Stimulated activated CD8-positive, alpha-beta memory T cell treated with anti-CD3 and anti-CD28 coated beads, Interleukin-7, amount 100 ng/mL, for 1 hour (primary cell): ENCODE measurements around the gene DUOXA1.
"Not testable (repeated sequence)": the region's sequence is repeated elsewhere in the genome, so short reads cannot be mapped to it uniquely, and the experiment has no call there.

Experiments used
- DNase-seq, 2 donors: peaks; one replicate each; pipeline ENCODE4 v3.0.0-alpha.2; 2020; ENCODE audit warnings: low read depth in 2 of 2

The DUOXA1 gene

DNA sequence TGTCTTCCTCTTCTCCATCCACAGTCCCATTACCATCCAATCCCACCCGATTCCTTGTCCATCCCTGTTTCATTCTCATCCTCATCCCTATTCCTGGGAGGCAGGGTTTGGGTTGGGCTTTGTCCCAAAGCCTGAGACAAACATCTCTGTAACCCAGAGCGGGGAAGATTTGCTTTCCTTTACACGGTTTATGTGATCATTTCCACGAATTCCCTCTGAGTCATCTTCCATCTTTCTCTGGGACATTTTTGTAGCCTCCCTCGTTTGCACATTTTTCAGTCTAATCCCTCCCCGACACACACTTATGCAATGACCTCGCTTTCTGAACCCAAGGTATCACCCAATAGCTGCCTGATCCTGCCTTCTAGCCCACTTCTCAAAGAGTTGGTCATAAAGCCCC, 38.5 kb downstream of the DUOXA1 start:
- DNase-seq = no peak

- DNase-seq = no peak
Observed at GRCh38 chr15:45089712-45090373, 39.8 kb downstream of the DUOXA1 start.

GRCh38 chr15:45088801-45089711, 40.6 kb downstream of the DUOXA1 start:
- no peak for DNase-seq

- DNase-seq = no peak
Observed at GRCh38 chr15:45087513-45087912, 42.2 kb downstream of the DUOXA1 start.

DNA sequence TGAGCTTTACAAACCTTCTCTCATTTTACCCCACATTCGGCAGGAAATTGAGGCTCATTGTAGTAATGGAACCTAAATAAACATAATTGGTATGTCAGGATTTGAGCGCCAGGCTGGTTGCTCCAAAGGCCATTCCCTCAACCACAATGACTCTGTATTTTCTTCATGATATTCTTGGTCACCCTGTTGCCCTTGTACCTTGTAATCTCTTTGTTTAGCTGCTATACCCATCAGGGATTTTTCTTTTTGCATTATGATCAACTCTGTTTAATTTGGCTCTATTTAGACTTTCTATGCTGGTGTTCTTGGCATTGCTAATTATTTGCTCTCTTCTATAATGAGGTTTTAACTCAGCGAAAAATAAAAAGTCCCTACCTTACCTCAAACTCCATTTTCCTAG, 45.5 kb downstream of the DUOXA1 start:
- DNase-seq = no peak

GRCh38 chr15:45083223-45083622, 46.5 kb downstream of the DUOXA1 start:
- no peak for DNase-seq

GRCh38 chr15:45082412-45082811, 47.3 kb downstream of the DUOXA1 start:
- DNase-seq = not testable (repeated sequence)

DNA sequence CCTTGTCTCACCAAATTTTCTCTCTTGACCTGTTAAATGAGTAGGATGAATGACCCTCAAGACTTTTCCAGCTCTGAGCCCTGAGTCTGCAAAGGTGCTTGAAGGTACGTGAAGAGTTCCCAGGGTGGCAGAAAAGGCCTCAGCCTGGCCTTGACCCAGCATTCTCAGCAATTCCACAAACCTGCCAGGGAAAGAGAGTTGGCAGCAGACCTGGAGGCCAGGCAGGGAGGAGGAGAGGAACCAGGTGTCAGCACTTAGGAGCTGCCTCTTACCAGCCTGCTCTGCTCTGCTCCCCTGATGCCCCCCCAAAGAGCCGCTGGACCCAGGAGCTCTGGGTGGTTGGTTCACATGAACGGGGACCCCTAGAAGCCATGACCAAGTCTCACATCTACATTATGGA, 49.1 kb downstream of the DUOXA1 start:
- not testable (repeated sequence) for DNase-seq

- not testable (repeated sequence) for DNase-seq
Observed at GRCh38 chr15:45079628-45080246, 49.9 kb downstream of the DUOXA1 start.

GRCh38 chr15:45079201-45079600, 50.5 kb downstream of the DUOXA1 start:
- DNase-seq = not testable (repeated sequence)

DNA sequence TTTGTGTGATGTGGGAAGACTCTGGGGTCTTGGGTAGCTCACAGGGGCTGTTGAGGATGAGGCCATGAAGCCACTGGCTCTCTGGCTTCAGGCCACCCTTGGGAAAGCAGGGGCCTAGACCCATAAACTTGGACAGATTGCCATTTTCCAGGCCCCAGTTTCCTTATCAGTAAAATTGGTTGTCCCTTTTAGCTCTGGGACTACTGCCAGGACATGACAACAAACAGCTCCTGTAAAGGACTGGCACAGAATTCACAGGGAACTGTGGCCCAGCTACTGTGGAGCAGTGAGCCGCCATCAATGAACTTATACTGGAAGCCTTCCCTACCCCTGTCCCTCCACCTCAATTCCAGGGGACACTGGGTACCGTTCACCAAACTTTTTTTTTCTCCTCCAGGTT, 52.3 kb downstream of the DUOXA1 start:
- not testable (repeated sequence) for DNase-seq

DNA sequence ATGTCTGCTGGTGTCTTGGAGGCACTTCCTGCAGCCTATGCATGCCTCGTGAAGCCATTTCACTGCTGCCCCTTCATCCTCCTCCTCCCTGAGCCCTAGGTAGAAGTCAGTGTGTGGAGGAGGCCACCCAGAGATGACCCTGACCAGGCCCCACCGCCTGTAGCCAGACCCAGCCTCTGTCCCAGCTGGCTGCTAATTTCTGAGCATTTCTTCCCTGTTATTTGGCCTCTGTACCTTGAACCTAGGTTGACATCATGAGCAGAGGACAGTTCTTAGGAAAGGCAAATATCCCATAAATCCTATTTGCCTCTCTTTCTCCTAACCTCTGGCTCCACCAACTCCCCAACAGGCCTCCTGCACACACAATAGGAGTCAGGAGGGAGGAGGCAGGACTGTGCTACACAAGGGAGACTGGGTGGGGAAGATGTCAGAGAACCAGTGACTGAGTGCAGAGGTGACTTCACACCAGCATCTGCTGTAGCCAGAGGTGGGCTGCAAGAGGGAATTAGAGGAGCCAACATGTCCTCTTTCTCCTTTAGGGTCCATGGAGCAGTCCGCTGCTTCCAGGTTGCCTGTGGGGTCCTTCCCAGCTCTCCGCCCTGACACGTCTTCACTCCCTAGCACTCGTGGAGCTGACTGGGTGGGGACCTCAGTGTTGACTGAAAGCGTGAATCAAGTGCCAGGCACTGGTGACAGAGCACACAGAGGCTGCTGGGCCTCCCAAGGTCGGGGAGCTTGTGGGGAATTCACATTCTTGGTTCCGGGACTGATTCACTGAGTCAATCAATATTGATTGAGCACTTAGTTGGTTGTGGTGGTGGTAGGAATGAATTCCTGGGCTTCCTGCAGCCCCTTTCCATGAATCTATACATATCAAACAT, 54.0 kb downstream of the DUOXA1 start:
- DNase-seq = not testable (repeated sequence)

- DNase-seq = not testable (repeated sequence)
Observed at GRCh38 chr15:45073602-45074001, 56.1 kb downstream of the DUOXA1 start.

- not testable (repeated sequence) for DNase-seq
Observed at GRCh38 chr15:45069942-45070360, 59.7 kb downstream of the DUOXA1 start.
